HFF-Myc (cell line): ENCODE results near the gene CLDN22.

ENCODE experiments used
- DNase-seq: peaks from one replicate; pipeline ENCODE4 v3.0.0-alpha.2; 2011; ENCODE audit warnings: low read depth; ENCODE audit errors: extremely low read depth
- H3K4me3 ChIP-seq: replicated peaks from 2 replicates; pipeline ENCODE4 v1.5.1; 2011; ENCODE audit warnings: low read depth, mild to moderate bottlenecking, control low read depth, low read length
- TF ChIP-seq, protein P1 (sequence below): IDR thresholded peaks from 2 replicates; pipeline ENCODE4 v1.5.1; 2012; ENCODE audit warnings: mild to moderate bottlenecking, low read depth, low read length, control low read depth; ENCODE audit errors: missing control alignments

CLDN22 gene

DNA sequence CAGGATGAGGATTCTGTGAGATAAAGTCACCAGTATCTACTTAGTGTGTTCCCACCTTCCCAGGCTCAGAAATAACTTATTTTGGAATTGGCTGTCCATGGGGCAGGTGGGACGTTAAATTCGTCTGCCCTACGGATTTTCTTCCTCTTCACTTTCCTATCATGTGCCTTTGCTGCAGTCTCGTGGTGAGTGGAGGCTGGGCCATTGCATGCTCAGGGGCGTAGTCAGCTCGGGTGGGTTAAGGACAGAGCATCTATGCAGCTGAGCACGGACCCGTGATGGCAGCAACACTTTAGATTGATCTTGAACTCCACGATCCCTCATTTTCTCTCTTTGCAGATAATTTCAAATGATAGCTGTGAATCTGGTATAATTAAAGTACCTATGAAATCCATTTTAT, 51.5 kb downstream of the CLDN22 start:
- no peak for DNase-seq
- TF ChIP-seq, protein P1, sequence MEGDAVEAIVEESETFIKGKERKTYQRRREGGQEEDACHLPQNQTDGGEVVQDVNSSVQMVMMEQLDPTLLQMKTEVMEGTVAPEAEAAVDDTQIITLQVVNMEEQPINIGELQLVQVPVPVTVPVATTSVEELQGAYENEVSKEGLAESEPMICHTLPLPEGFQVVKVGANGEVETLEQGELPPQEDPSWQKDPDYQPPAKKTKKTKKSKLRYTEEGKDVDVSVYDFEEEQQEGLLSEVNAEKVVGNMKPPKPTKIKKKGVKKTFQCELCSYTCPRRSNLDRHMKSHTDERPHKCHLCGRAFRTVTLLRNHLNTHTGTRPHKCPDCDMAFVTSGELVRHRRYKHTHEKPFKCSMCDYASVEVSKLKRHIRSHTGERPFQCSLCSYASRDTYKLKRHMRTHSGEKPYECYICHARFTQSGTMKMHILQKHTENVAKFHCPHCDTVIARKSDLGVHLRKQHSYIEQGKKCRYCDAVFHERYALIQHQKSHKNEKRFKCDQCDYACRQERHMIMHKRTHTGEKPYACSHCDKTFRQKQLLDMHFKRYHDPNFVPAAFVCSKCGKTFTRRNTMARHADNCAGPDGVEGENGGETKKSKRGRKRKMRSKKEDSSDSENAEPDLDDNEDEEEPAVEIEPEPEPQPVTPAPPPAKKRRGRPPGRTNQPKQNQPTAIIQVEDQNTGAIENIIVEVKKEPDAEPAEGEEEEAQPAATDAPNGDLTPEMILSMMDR = no peak
- H3K4me3 ChIP-seq = no peak overlapping the region
